ENCODE data around the gene PRDM13. TPM values are rescaled to one million over a fixed set of nuclear protein-coding genes. Genes with fewer than 3 reads are reported as not detected.

Gene PRDM13
- total RNA-seq, 1 experiment from 2014 or later: 1.3 TPM

- Mint-ChIP-seq H3K9me3 (ENCODE audit: low read depth, unreplicated experiment) (no peaks in the 10 kb centered on the region), H3K27me3 (ENCODE audit: unreplicated experiment) (peaks cover 13% of the 10 kb centered on the region), H3K4me3 (ENCODE audit: low read depth, unreplicated experiment) (no peak overlapping the region), H3K36me3 (ENCODE audit: insufficient read depth, unreplicated experiment) (no peaks in the 10 kb centered on the region), H3K4me1 (ENCODE audit: low read depth, unreplicated experiment) (no peaks in the 10 kb centered on the region), H3K27ac (ENCODE audit: unreplicated experiment) (no peak overlapping the region)
- no peak for DNase-seq
- BruUV-seq (replicated peaks): no TSS peak
- TF ChIP-seq, protein P1, sequence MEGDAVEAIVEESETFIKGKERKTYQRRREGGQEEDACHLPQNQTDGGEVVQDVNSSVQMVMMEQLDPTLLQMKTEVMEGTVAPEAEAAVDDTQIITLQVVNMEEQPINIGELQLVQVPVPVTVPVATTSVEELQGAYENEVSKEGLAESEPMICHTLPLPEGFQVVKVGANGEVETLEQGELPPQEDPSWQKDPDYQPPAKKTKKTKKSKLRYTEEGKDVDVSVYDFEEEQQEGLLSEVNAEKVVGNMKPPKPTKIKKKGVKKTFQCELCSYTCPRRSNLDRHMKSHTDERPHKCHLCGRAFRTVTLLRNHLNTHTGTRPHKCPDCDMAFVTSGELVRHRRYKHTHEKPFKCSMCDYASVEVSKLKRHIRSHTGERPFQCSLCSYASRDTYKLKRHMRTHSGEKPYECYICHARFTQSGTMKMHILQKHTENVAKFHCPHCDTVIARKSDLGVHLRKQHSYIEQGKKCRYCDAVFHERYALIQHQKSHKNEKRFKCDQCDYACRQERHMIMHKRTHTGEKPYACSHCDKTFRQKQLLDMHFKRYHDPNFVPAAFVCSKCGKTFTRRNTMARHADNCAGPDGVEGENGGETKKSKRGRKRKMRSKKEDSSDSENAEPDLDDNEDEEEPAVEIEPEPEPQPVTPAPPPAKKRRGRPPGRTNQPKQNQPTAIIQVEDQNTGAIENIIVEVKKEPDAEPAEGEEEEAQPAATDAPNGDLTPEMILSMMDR (IDR thresholded peaks at IDR 0.05; ENCODE audit: unreplicated experiment): no peak
- intact Hi-C loops (cut with micrococcal nuclease; ENCODE audit: unreplicated experiment): no loop called here
- CTCF ChIA-PET: no interaction called here
Measured at GRCh38 chr6:99662616-99663015, 56.0 kb downstream of the PRDM13 start.

Other genes starting within 250 kb of the PRDM13 start
- gene COQ3, start 212.6 kb upstream of the PRDM13 start, total RNA-seq (2022): 5.8 and 7.6 TPM in 2 replicates
- 78.1 and 82.5 TPM in 2 replicates for gene PNISR, start 181.5 kb upstream of the PRDM13 start, total RNA-seq (2022)
- 13.8 and 15.0 TPM in 2 replicates for gene USP45, start 91.4 kb upstream of the PRDM13 start, total RNA-seq (2022)
- gene CCNC, start 38.2 kb upstream of the PRDM13 start, total RNA-seq (2022): 78.3 and 84.1 TPM in 2 replicates